ENCODE measurements around the gene LAS1L.
"Not testable (repeated sequence)": the region's sequence is repeated elsewhere in the genome, so short reads cannot be mapped to it uniquely, and the experiment has no call there.

LAS1L gene

GRCh38 chrX:65479102-65479501 lies 55.5 kb downstream of the LAS1L start:
- peak; percentile 94 for TF ChIP-seq ZNF677 (tag by site-specific recombination; IDR thresholded peaks at IDR 0.05)
- H3K36me3 ChIP-seq (ENCODE audit: control insufficient read depth in 2 of 2, insufficient read depth in 1 of 2, low read length in 2 of 2); POLR2A ChIA-PET; H3K27ac ChIP-seq (ENCODE audit: extremely low read depth, low read depth, low read length); H3K4me1 ChIP-seq (ENCODE audit: control insufficient read depth, insufficient read depth, low read length); H3K9me3 ChIP-seq (ENCODE audit: control insufficient read depth, insufficient read depth, low read depth, low read length); H3K4me3 ChIP-seq (ENCODE audit: low read depth, low read length): not testable (repeated sequence)
- CTCF ChIA-PET: interaction anchor here (0.6 kb wide), 1 partner anchor 47 kb away, joined by 3 read pairs; no protein-coding TSS in a partner anchor

- Histone ChIP-seq H3K4me1 (ENCODE audit: control insufficient read depth, insufficient read depth, low read length) (peaks cover 3% of the 10 kb centered on the region; the same call in 1 of the 2 replicates), H3K27ac (ENCODE audit: extremely low read depth, low read depth, low read length) (no peak overlapping the region), H3K4me3 (ENCODE audit: low read depth, low read length) (no peak overlapping the region), H3K36me3 (ENCODE audit: control insufficient read depth in 2 of 2, insufficient read depth in 1 of 2, low read length in 2 of 2) (no peaks in the 10 kb centered on the region), H3K9me3 (ENCODE audit: control insufficient read depth, insufficient read depth, low read depth, low read length) (no peaks in the 10 kb centered on the region; the same call in 1 of the 2 replicates)
- ChIA-PET CTCF (interaction anchor here (0.7 kb wide), 1 partner anchor 725 kb away, joined by 4 read pairs; no protein-coding TSS in a partner anchor), POLR2A (no interaction called here)
- TF ChIP-seq SCRT1 (tag by site-specific recombination; IDR thresholded peaks at IDR 0.05; ENCODE audit: borderline replicate concordance) (no peak), KLF16 (tag by site-specific recombination; IDR thresholded peaks at IDR 0.05) (no peak), ZNF791 (tag by site-specific recombination; IDR thresholded peaks at IDR 0.05) (no peak), ZNF146 (tag by site-specific recombination; IDR thresholded peaks at IDR 0.05) (no peak), ZNF354C (tag by site-specific recombination; IDR thresholded peaks at IDR 0.05; ENCODE audit: borderline replicate concordance, low read depth) (no peak), FEZF1 (tag by site-specific recombination; IDR thresholded peaks at IDR 0.05) (no peak), MYNN (tag by site-specific recombination; IDR thresholded peaks at IDR 0.05; ENCODE audit: borderline replicate concordance) (no peak), ZFP3 (tag by site-specific recombination; IDR thresholded peaks at IDR 0.05; ENCODE audit: low read depth) (no peak), ZNF394 (tag by site-specific recombination; IDR thresholded peaks at IDR 0.05; ENCODE audit: borderline replicate concordance) (no peak), ZNF645 (tag by site-specific recombination; IDR thresholded peaks at IDR 0.05) (no peak), ZNF600 (tag by site-specific recombination; IDR thresholded peaks at IDR 0.05) (no peak), ZNF280D (tag by site-specific recombination; IDR thresholded peaks at IDR 0.05) (no peak), ZNF221 (tag by site-specific recombination; IDR thresholded peaks at IDR 0.05; ENCODE audit: borderline replicate concordance) (no peak), ZNF624 (tag by site-specific recombination; IDR thresholded peaks at IDR 0.05) (no peak), ZNF560 (tag by site-specific recombination; IDR thresholded peaks at IDR 0.05; ENCODE audit: borderline replicate concordance) (no peak), GLIS2 (tag by site-specific recombination; IDR thresholded peaks at IDR 0.05) (no peak), ZNF558 (tag by site-specific recombination; IDR thresholded peaks at IDR 0.05) (no peak), ZNF544 (tag by site-specific recombination; IDR thresholded peaks at IDR 0.05) (no peak), ZNF211 (tag by site-specific recombination; IDR thresholded peaks at IDR 0.05; ENCODE audit: low read depth) (no peak)
Observed at GRCh38 chrX:65476564-65476963, 58.0 kb downstream of the LAS1L start.

Measured in HEK293 (cell line).